ENCODE measurements around the gene CDH23. TPM values are rescaled to one million over a fixed set of nuclear protein-coding genes. Genes with fewer than 3 reads are reported as not detected.
"Not testable (repeated sequence)": the region's sequence is repeated elsewhere in the genome, so short reads cannot be mapped to it uniquely, and the experiment has no call there.

Gene CDH23
- 0.14 and 0.29 TPM in 2 replicates for total RNA-seq (2014; rRNA removed; shearing (Covaris generic))

DNA sequence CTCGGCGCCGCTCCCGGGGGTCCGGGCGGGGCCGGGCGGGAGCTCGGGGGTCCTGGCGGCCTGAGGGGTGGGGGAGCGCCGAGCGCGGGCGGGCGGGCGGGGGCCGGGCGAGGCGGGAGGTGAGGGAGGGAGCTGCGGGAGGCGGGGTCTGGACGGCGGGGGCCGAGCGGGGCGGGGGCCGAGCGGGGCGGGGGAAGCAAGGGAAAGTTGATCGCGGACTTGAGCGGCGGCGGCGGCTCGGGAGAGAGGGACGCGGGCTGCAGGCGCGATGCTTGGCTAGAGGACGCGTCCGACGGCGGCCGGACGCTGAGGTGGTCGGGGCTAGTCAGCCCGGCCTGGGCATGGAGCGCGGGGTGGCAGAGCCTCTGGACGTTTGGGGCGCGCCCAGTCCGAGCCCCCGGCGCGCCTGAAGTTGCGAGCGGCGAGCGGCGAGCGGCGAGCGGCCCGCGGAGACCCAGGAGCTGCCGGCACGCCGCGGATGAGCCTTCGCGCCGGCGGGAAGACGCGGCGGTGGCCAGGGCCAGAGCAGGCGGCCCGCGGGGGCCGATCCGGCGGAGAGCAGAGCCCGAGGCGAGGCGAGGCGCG, at the start of gene CDH23:
CDH23 (plus strand) TSS at position 210 of the 585 bp plus-strand sequence. CDS start 42,912 bp downstream, outside the sequence.
- no peak for DNase-seq (ENCODE audit: low spot score)

DNA sequence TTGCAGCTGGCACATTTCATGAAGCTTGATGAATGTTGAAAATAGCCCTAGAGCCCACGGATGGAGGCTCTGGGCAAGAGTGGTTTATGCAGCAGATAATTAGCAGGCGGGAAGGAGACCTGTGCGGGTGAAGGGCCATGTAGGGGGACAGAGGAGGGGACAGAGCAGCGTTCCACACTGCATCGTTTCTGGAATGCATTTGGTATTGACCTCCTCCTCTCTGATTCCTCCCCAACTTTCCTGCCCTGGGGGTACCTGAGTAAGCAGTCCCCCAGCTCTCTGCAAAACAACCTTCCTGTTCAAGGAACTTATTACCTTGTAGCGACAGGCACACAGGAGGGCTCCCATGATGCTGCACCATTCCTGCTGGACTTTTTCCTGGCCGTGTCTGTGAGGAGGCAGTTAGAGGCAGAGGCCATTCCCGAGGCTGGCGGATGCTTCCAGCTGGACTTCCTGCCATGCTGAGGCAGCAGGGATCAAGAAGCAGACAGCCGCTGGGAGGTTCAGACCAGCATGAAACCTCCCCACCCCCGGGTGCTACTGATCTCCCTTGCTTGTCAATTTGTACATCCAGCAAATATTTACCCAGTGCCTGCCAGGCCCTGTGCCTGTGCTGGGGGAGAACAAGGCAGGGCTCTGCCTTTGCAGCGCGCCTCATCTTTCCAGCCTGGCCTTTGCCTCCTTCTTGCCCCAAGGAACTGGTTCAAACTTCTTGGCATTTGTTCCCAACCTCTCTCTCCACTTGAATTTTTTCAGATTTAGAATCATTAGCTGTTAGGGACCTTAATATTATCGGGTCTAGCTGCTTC, 48.9 kb upstream of the CDH23 start:
- no peak for DNase-seq (ENCODE audit: low spot score)

DNA sequence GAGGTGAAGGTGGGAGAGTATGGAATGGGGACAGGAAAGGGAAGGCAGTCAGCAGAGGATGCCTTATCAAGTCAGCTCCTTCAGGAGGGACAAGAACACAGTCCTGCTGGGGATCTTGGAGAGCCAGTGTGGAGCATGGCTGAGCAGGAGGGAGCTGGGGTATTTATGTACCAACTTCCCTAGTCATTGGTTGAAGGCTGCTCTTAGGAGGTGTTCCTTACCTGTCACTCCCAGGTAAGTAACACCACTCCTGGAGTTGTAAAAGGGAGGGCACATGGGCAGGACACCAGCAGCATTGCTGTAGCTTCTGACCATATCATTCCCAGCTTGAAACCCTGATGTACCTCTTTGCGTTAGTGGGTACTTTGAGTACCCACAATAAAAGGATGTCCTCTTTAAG, 47.9 kb upstream of the CDH23 start:
- no peak for DNase-seq (ENCODE audit: low spot score)

DNA sequence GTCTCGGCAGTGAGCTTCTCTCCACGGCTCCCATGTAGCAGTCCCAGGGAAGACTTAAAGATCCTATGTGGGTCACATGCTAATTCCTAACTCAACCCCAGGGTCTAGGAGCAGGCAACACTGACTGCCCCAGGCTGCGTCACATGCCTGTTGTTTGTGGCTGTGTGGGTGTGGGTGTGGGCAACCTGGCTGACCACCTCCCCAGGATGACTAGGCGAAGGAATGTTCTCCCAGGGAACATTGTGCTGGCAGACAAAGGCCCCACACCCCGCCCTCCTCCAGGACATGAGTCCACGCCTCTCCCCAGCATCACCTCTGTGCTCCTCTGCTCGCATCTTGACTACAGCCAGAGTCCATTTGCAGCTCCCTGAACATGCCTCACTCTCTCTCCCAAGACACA, 47.3 kb upstream of the CDH23 start:
- peak; percentile 58 for DNase-seq (ENCODE audit: low spot score)

DNA sequence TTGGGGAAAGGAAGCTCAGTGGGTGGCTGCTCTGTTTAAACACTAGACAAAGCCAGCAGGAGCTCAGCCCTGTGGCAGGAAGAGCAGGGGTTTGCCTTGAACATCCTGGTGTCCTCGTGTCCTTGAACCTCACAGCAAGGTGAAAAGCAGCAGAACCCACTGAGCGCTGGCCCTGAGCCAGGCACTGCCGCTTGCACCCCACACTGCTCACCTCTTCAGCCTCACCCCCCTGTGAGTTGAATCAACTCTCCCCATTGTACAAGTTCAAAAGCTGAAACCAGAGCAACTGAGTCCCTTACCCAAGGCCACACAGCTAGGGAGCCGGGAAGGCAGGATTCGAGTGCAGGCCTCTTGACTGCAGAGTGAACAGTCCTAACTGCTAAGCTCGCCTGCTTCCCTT, 45.6 kb upstream of the CDH23 start:
- DNase-seq (ENCODE audit: low spot score): no peak

DNA sequence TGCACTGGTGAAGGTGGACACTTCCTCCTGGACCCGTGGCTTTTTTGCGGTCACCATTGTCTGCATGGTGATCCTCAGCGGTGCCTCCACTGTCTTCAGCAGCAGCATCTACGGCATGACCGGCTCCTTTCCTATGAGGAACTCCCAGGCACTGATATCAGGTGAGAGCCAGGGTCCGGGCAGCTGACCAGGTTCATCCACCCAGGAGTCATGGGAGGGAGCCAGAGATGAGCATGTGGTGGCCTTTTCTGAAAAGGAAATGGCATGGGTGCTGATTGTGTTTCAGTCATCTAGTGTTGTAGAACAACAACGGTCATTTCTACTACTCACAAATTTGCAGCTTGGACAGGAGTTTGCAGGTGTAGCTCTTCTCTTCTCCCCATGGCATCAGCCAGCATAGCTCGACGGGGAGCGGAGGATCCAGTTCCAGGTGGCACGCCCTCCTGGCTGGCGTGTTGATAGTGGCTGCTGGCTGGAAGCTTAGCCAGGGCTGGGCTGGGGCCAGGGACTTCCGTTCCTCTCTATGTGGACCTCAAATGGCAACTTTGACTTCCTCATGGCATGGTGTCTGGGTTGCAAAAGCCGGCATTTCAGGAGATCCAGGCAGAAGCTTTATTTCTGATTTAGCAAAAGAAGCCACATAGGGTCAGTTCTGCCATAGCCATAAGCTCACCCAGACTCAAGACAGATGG, 44.9 kb upstream of the CDH23 start:
- no peak for DNase-seq (ENCODE audit: low spot score)

DNA sequence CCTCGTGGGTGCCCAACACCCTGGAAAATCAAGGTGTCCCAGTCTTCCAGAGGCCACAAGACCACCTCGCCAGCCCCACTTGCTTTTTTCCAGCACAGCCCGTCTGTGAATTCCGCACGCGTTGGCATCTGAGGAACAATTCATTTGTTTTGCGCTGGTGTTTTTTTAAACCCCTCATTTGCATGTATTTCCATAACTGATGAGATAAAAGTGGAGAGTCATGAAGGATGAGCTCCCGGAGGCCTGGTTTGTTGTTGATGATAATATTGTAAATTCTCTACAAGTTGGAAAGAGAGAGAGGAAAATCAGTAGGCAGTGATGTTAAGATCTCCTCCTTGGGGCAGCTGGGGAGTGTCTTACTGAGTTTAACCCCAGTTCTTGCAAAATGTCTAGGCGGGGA, 43.1 kb upstream of the CDH23 start:
- DNase-seq (ENCODE audit: low spot score): no peak

DNA sequence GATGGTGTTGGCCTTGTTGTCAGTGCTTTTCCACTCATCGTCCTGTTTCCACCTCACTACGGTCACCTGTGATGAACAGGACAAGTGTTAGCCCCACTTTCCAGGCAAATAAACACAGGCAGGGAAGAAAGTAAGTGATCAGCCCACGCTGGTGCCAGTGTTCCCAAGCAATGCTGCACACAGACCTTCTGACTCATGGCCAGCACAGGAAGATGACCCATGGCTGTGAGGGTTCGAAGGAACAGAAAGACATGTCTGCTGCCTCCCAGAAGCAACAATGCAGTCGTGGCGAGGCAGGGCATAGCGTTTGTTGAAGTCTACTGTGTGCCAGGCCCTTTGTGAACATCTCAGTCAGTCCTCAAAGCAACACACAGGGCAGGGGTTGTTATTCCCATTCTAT, 41.9 kb upstream of the CDH23 start:
- no peak for DNase-seq (ENCODE audit: low spot score)

DNA sequence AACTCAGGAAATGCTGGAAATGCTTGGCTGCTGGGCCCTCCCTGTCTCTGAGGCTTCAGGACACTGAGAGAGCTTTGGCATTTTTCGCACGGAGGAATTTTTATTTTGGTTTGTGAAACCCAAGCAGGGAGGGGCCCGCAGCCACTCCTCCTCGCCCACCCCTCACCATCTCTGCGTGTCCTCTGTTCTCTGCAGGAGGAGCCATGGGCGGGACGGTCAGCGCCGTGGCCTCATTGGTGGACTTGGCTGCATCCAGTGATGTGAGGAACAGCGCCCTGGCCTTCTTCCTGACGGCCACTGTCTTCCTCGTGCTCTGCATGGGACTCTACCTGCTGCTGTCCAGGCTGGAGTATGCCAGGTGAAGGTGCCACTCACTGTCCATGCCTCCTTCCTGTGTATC, 40.8 kb upstream of the CDH23 start:
- DNase-seq (ENCODE audit: low spot score): no peak

DNA sequence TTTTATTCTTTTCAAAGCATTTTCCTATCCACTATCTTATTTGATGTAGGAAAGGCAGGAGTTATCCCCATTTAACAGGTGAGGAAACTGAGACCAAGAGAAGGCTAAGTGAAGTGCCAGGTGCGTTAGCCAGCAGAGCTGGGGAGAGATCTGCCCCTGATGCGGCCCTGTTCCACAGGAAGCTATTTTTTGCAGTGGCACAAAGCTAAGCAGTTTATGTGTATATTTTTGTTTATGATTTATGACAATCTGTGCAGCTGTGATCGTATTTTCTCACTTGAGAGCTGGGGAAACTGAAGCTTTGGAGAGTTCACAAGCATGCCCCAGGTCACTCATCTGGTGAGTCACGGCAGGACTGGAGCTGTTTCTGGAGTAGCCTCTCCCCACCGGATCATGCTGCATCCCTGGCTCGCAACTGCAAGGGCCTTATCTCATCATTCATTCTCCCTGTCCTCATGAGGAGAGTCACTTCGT, 38.9 kb upstream of the CDH23 start:
- DNase-seq (ENCODE audit: low spot score): peak; percentile 74

DNA sequence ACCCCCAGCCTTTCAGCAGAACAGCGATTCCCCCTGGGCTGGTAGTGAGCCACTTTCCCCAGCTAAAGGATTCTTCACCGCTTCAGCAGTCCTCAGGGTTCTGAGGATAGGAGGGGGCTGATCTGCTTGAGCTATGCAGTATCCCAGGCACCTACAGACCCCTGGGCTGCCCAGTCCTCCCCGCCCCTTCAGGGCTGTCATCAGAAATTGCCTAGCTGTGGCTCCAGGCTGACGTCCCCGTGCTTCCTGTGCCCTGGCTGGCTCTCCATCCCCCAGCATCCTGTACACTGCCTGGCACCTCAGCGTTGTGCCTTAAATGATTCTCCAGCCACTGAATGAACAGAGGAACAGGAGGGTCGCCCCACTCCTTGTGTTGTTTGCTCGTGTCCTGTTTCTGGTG, 38.4 kb upstream of the CDH23 start:
- peak; percentile 38 for DNase-seq (ENCODE audit: low spot score)

DNA sequence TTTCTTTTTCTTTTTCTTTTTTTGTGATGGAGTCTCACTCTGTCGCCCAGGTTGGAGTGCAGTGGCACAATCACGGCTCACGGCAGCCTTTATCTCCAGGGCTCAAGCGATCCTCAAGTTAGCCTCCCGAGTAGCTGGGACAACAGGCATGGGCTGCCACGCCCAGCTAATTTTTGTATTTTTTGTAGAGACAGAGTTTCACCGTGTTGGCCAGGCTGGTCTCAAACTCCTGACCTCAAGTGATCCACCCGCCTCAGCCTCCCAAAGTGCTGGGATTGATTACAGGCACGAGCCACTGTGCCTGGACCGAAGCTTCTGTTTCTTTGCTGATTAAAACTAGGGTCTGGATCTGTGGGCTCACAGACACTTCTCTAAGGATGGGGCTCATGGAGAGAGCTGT, 37.8 kb upstream of the CDH23 start:
- not testable (repeated sequence) for DNase-seq (ENCODE audit: low spot score)

DNA sequence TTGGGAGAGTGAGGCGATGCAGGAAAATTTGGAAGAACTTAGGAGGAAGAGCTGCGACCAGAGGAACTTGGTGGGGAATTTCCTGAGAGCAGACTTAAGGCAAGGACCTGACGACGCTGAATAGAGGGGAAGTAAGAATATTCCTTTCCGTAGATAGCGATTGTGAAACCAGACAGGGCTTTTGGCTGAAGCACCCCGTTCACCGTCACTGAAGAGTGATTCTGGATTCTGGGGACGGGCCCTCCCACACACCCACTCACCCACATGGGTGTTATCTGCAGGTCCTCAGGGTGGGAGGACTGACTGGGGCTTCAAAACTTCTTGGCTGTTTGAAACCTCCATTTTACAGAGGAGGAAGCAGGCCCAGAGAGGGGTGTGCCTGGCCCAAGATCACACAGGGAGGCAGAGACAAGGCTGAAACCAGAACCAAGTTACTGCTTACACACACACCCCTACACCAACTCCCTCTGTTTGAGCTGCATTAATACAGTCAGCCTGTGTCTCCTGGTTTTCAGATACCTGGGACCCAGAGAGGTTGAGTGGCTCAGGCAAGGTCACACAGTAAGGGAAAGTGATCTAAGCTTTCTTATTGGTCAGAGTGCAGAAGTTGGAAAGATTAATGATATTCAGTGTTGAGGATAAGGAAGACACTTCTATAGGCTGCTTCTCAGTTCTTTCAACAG, 37.2 kb upstream of the CDH23 start:
- no peak for DNase-seq (ENCODE audit: low spot score)

DNA sequence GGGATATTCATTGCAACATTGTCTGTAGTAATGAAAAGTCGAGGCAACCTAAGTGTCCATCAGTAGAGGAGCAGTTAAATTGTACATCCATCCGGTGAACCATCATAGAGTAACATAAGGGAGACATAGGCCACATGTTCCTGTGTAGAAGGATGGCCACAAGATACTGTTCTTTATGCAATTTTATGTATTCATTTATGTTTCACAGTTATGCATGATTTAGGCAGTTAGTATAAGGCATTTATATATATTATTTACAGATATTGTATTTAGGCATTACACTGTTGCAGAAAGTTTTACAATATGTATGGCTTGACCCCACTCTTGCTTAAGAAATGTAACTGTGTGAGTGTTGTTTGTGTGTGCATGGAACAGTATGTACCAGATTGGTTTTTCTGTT, 36.0 kb upstream of the CDH23 start:
- no peak for DNase-seq (ENCODE audit: low spot score)

DNA sequence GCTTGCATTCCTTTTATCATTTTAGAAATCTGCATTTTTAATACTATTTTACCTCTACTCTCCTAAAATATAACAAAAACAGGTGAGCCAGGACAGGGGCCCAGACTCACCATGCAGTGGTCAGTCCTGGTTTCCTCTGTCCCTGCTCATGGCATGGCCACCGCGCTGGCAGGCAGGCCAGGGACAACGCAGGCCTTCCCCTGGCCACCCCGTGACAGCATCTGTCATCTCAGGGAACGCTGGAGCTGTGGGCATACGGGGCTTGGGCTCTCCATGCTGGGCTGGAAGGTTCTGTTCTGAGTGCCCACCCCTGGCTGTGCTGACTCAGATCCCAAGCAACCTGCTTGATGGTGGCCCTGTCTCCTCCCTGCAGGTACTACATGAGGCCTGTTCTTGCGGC, 35.1 kb upstream of the CDH23 start:
- no peak for DNase-seq (ENCODE audit: low spot score)

DNA sequence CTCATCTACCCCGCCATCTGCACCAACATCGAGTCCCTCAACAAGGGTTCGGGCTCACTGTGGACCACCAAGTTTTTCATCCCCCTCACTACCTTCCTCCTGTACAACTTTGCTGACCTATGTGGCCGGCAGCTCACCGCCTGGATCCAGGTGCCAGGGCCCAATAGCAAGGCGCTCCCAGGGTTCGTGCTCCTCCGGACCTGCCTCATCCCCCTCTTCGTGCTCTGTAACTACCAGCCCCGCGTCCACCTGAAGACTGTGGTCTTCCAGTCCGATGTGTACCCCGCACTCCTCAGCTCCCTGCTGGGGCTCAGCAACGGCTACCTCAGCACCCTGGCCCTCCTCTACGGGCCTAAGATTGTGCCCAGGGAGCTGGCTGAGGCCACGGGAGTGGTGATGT, 34.6 kb upstream of the CDH23 start:
- DNase-seq (ENCODE audit: low spot score): no peak

DNA sequence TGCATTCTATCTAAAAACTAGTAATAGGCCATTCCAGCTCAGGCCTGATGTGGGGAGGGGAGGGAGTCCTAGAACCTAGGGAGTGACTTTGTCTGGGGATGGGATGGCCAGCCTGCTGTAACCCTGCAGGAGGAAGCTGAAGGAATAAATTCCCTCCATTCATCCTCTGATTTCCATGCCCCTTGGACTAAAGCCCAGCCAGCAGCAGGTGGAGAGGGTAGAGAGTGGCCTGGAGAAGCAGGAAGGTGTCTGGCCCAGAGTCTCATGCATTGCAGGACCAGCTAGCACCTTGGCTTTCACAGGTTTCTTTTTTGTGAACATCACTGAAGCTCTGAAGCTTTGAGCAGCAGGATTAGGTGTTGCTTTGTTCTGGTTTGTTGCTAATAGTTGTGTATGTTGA, 32.8 kb upstream of the CDH23 start:
- no peak for DNase-seq (ENCODE audit: low spot score)

DNA sequence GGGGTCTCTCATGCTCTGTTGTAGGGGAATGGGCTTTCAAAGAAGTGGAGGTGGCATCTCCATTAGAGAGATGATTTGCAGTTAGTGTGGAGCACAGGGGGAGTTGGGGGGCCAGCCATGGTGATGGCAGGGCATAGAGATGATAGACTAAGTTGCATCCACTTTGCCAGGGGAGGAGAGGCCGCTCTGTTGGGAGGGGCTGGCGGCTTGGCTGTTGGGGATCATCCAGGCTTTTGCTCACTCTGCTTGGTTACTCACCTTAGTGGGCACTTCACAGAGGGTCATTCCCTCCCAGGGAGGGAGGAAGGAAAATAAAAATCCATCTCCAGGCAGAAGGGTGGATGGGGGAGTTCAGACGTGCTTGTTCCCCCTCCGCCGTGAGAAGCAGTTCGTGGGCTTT, 31.4 kb upstream of the CDH23 start:
- no peak for DNase-seq (ENCODE audit: low spot score)

DNA sequence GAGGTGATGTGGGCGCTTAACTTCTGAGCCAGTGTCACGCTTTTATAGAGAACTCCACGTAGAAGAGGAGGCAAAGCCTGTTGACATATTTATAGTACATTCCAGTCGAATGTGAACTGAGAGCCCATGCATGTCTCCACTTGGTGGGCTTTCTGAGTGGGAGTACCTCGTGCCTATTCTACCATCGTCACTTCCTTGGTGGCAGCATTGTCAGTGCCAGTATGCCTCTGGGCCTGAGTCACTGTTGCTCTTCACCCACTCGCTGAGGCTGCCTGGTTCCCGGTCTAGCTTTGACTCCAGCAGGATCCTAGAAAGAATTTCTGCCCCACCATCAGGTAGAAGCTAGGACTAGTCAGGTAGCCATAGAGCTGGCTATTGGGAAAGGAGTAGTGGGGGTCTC, 30.0 kb upstream of the CDH23 start:
- no peak for DNase-seq (ENCODE audit: low spot score)

DNA sequence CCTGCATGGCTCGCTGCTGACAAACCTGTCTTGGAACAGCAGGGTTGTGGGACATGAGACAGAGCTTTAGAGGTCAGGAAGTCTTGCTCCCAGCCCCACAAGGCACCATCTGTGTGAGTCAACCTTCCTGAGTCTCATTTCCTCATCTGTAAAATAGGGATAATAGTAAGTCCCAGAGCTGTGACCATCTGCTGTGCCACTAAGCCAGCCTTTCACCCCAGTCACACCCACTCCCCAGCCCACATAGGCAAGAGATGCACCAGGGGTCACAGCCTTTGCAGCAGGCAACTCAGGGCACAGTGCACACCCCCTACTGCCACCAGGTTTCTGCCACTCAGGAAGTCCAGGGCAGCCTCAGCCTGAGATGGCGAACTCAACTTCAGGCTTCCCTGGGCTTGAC, 29.4 kb upstream of the CDH23 start:
- peak; percentile 10 for DNase-seq (ENCODE audit: low spot score)

DNA sequence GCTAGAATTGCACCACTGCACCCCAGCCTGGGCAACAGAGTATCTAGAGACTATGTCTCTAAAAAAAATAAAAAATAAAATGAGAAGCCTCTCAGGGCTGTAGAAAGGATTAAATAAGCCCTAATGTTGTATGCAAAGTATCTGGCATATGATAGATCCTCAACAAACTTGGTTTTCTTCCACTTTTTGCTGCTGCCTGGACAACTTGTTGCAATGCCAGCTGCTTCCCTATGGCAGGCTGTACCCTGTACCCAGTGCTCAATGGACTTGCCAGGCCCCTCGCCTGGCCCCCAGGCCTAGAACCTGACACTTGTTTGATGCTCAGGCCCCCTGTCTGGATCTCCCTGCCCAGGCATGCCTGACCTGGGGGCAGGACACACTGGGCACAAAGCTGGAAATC, 28.5 kb upstream of the CDH23 start:
- DNase-seq (ENCODE audit: low spot score): no peak

DNA sequence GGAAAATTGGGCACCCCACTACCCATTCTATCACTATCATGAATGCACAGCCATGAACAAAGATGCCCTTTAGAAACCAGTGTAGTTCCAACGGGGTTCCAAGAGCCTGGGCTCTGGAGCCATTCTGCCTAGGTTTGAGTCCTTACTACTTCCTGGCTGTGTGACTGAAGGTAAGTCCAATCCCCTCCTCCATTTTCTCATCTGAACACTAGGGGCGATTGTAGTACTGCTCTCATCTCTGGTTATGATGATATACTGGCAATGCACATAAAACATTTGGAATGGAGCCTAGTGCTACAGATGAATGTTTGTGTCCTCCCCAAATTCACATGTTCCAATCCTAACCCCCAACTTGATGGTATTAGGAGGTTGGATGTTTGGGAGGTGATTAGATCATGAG, 28.1 kb upstream of the CDH23 start:
- DNase-seq (ENCODE audit: low spot score): no peak

Measured in A172 (cell line).